ENCODE results near the gene UBE2N.

GRCh38 chr12:93438266-93439050 is 3.3 kb downstream of the UBE2N start:
- TF ChIP-seq, protein P1, sequence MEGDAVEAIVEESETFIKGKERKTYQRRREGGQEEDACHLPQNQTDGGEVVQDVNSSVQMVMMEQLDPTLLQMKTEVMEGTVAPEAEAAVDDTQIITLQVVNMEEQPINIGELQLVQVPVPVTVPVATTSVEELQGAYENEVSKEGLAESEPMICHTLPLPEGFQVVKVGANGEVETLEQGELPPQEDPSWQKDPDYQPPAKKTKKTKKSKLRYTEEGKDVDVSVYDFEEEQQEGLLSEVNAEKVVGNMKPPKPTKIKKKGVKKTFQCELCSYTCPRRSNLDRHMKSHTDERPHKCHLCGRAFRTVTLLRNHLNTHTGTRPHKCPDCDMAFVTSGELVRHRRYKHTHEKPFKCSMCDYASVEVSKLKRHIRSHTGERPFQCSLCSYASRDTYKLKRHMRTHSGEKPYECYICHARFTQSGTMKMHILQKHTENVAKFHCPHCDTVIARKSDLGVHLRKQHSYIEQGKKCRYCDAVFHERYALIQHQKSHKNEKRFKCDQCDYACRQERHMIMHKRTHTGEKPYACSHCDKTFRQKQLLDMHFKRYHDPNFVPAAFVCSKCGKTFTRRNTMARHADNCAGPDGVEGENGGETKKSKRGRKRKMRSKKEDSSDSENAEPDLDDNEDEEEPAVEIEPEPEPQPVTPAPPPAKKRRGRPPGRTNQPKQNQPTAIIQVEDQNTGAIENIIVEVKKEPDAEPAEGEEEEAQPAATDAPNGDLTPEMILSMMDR (conservative IDR thresholded peaks at IDR 0.05; ENCODE audit: low read depth, low read length), result no peak
- TF ChIP-seq EZH2 (IDR thresholded peaks at IDR 0.05; ENCODE audit: borderline replicate concordance, low read depth, low read length, poor library complexity, severe bottlenecking), result no peak

Measured in A673 (cell line).